ENCODE data around the gene ING5.

DNA sequence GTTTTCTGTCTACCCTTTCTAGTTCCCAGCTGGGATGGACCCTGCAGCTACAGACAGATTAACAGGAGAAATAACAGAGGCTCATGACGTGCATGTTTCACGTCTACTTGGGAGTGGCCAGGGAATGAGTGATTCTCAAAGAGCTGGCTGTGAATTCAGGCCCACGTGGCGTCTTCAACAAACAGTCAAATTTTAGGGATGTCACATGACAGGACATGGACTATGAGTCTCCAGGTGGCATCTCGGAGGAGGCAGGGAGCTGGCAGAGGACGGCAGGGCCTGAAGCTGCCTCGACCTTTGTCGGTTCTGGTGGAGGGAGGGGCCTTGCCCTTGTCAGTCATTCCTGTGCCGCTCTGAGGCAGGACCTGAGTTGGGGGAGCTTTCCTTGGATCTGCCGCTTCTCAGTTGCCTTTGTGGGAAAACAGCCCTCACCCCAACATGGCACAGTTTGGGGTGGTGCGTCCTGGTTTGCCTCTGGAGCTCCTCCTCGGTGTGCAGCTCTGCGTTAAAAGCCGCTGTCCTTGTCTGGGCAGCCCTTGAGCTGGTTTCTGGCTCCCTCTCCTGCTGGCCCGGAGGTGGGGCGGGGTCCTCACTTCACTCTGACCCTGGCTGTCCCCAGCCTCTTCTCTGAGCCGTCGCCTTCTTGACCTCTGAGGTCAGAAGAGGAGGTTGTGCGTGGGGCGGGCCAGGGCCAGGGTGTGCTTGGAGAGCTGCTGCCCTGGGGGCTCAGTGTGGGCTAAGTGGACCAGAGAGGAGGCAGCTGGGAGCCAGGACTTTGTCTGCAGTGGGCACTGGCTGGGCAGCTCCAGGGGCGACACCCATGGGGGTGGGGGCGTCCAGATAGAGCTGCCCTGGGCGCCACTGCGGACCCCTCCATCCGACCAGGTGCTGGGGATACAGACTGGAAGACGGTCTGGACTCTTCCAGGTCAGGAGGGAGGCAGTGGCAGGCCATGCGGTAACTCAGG is 62.7 kb downstream of the ING5 start:
- TF ChIP-seq ESRRG (CRISPR knock-in tag; IDR thresholded peaks at IDR 0.05) (no peak), ARNTL (CRISPR knock-in tag; IDR thresholded peaks at IDR 0.05; ENCODE audit: borderline replicate concordance, low read depth) (no peak)
- TF ChIP-seq, protein P1, sequence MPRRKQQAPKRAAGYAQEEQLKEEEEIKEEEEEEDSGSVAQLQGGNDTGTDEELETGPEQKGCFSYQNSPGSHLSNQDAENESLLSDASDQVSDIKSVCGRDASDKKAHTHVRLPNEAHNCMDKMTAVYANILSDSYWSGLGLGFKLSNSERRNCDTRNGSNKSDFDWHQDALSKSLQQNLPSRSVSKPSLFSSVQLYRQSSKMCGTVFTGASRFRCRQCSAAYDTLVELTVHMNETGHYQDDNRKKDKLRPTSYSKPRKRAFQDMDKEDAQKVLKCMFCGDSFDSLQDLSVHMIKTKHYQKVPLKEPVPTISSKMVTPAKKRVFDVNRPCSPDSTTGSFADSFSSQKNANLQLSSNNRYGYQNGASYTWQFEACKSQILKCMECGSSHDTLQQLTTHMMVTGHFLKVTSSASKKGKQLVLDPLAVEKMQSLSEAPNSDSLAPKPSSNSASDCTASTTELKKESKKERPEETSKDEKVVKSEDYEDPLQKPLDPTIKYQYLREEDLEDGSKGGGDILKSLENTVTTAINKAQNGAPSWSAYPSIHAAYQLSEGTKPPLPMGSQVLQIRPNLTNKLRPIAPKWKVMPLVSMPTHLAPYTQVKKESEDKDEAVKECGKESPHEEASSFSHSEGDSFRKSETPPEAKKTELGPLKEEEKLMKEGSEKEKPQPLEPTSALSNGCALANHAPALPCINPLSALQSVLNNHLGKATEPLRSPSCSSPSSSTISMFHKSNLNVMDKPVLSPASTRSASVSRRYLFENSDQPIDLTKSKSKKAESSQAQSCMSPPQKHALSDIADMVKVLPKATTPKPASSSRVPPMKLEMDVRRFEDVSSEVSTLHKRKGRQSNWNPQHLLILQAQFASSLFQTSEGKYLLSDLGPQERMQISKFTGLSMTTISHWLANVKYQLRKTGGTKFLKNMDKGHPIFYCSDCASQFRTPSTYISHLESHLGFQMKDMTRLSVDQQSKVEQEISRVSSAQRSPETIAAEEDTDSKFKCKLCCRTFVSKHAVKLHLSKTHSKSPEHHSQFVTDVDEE (CRISPR knock-in tag; IDR thresholded peaks at IDR 0.05), result no peak

Measured in SK-N-SH treated with all-trans-retinoic acid at 6 μM for 48 hours (cell line).